Osteocyte (in vitro differentiated cells): Measurements from ENCODE around the gene WDR7. TPM values are rescaled to one million over a fixed set of nuclear protein-coding genes. Genes with fewer than 3 reads are reported as not detected.

Experiments used
- DNase-seq: peaks from one replicate; pipeline ENCODE4 v3.0.0; 2021; ENCODE audit warnings: mixed read lengths; ENCODE audit not compliant: unreplicated experiment; ENCODE audit errors: extremely low spot score
- H3K27ac Mint-ChIP-seq: one replicate; pipeline ENCODE4 v1.8.0; 2021; ENCODE audit warnings: mild to moderate bottlenecking, mixed read lengths; ENCODE audit not compliant: unreplicated experiment
- H3K27me3 Mint-ChIP-seq: one replicate; pipeline ENCODE4 v1.8.0; 2021; ENCODE audit warnings: mixed read lengths; ENCODE audit not compliant: unreplicated experiment
- H3K36me3 Mint-ChIP-seq: one replicate; pipeline ENCODE4 v1.8.0; 2021; ENCODE audit warnings: mixed read lengths; ENCODE audit not compliant: unreplicated experiment
- H3K4me1 Mint-ChIP-seq: one replicate; pipeline ENCODE4 v1.8.0; 2021; ENCODE audit warnings: mixed read lengths; ENCODE audit not compliant: unreplicated experiment
- H3K4me3 Mint-ChIP-seq: one replicate; pipeline ENCODE4 v1.8.0; 2021; ENCODE audit warnings: mild to moderate bottlenecking, moderate library complexity, mixed read lengths; ENCODE audit not compliant: unreplicated experiment
- H3K9me3 Mint-ChIP-seq: one replicate; pipeline ENCODE4 v1.8.0; 2021; ENCODE audit warnings: mixed read lengths; ENCODE audit not compliant: unreplicated experiment
- total RNA-seq: library from RNA; stranded (reverse); gene quantifications from 2 replicates; pipeline ENCODE4 v1.2.1, GENCODE V29; 2021
- TF ChIP-seq, protein P1 (sequence below): fragments of 200-600 bp; sonication (generic); IDR thresholded peaks from 2 replicates; pipeline ENCODE4 v1.5.0; 2021; ENCODE audit warnings: antibody characterized with exemption, mild to moderate bottlenecking, moderate library complexity

Gene WDR7
- total RNA-seq, 1 donor from 2014 or later, result 25.9 TPM

DNA sequence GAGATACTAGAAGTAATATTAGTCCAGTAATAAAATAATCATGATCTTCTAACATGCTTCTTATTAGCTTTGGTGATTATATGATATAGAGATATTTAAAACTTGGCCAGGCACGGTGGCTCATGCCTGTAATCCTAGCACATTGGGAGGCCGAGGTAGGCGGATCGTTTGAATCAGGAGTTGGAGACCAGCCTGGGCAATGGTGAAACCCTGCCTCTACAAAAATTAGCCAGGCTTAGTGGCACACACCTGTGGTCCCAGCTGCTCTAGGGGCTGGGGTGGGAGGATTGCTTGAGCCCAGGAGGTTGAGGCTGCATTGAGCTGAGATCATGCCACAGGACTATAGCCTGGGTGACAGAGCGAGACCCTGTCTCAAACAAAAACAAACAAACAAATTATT is 87.0 kb downstream of the WDR7 start:
- Mint-ChIP-seq H3K27ac (no peak overlapping the region), H3K4me1 (no peaks in the 10 kb centered on the region), H3K36me3 (peaks cover 23% of the 10 kb centered on the region), H3K4me3 (no peak overlapping the region), H3K9me3 (no peaks in the 10 kb centered on the region), H3K27me3 (no peaks in the 10 kb centered on the region)
- DNase-seq, result no peak
- TF ChIP-seq, protein P1, sequence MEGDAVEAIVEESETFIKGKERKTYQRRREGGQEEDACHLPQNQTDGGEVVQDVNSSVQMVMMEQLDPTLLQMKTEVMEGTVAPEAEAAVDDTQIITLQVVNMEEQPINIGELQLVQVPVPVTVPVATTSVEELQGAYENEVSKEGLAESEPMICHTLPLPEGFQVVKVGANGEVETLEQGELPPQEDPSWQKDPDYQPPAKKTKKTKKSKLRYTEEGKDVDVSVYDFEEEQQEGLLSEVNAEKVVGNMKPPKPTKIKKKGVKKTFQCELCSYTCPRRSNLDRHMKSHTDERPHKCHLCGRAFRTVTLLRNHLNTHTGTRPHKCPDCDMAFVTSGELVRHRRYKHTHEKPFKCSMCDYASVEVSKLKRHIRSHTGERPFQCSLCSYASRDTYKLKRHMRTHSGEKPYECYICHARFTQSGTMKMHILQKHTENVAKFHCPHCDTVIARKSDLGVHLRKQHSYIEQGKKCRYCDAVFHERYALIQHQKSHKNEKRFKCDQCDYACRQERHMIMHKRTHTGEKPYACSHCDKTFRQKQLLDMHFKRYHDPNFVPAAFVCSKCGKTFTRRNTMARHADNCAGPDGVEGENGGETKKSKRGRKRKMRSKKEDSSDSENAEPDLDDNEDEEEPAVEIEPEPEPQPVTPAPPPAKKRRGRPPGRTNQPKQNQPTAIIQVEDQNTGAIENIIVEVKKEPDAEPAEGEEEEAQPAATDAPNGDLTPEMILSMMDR, result no peak

DNA sequence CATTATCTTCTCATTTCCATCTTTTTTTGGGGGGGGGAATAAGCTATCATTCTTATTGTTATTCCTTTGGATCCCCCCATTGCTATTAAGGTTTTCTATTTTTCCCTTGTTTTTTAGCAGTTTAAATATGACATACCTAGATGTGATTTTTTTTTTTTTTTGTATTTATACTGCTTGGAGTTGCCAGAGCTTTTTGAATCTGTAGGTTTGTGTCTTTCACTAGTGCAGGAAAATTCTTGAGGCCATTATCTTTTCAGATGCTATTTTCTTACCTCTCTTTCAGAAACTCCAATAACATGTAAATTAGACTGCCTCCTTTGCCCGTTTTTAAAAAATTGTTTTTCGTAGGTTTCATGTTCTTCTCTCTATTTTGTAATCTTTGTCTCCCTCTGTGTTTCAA is 88.6 kb downstream of the WDR7 start:
- no peaks in the 10 kb centered on the region for H3K4me1 Mint-ChIP-seq
- H3K4me3 Mint-ChIP-seq, result no peak overlapping the region
- peaks cover 19% of the 10 kb centered on the region for H3K36me3 Mint-ChIP-seq
- no peaks in the 10 kb centered on the region for H3K9me3 Mint-ChIP-seq
- H3K27ac Mint-ChIP-seq, result no peak overlapping the region
- no peaks in the 10 kb centered on the region for H3K27me3 Mint-ChIP-seq
- TF ChIP-seq, protein P1, result no peak
- DNase-seq, result no peak

- TF ChIP-seq, protein P1, result no peak
- no peak overlapping the region for H3K4me3 Mint-ChIP-seq
- H3K27me3 Mint-ChIP-seq, result no peaks in the 10 kb centered on the region
- H3K9me3 Mint-ChIP-seq, result no peaks in the 10 kb centered on the region
- no peak overlapping the region for H3K27ac Mint-ChIP-seq
- no peak for DNase-seq
- H3K4me1 Mint-ChIP-seq, result no peaks in the 10 kb centered on the region
- peaks cover 14% of the 10 kb centered on the region for H3K36me3 Mint-ChIP-seq
Measured at GRCh38 chr18:56740645-56741044, 89.5 kb downstream of the WDR7 start.

DNA sequence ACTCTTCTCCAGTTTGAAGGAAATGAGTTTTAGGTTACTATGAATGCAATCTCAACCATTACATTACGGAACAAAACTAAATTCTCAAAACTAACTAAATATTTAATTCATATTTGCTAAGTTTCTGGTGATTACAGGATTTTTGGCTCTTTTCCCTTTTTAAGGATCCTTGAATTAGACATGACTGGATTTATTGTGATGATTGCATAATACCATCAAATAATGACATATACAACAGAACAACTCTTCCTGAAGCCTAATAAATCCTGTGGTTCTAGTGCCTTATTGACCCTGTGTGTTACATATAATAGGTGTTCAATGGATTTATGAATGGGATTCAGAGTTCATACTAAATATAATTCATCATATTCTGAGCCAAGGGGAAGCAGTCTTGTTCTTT is 90.5 kb downstream of the WDR7 start:
- no peaks in the 10 kb centered on the region for H3K9me3 Mint-ChIP-seq
- peaks cover 14% of the 10 kb centered on the region for H3K36me3 Mint-ChIP-seq
- H3K4me3 Mint-ChIP-seq, result no peak overlapping the region
- DNase-seq, result no peak
- TF ChIP-seq, protein P1, result no peak
- H3K4me1 Mint-ChIP-seq, result no peaks in the 10 kb centered on the region
- no peaks in the 10 kb centered on the region for H3K27me3 Mint-ChIP-seq
- H3K27ac Mint-ChIP-seq, result no peak overlapping the region

- TF ChIP-seq, protein P1, result no peak
- H3K27ac Mint-ChIP-seq, result no peak overlapping the region
- no peak for DNase-seq
- no peak overlapping the region for H3K4me3 Mint-ChIP-seq
- peaks cover 14% of the 10 kb centered on the region for H3K36me3 Mint-ChIP-seq
- H3K27me3 Mint-ChIP-seq, result no peaks in the 10 kb centered on the region
- no peaks in the 10 kb centered on the region for H3K4me1 Mint-ChIP-seq
- no peaks in the 10 kb centered on the region for H3K9me3 Mint-ChIP-seq
Measured at GRCh38 chr18:56743115-56743514, 92.0 kb downstream of the WDR7 start.
